HepG2 (cell line): ENCODE results near the gene RABEP2. TPM values are rescaled to one million over a fixed set of nuclear protein-coding genes. Genes with fewer than 3 reads are reported as not detected.

Experiments used
- ARHGAP35 ChIP-seq: sonication (generic); formaldehyde crosslinking; IDR thresholded peaks from 2 replicates; pipeline ENCODE4 v1.9.0; 2022; ENCODE audit warnings: mild to moderate bottlenecking, inconsistent platforms, moderate library complexity, missing genetic modification reagents, borderline replicate concordance
- ATF5 ChIP-seq: sonication (generic); formaldehyde crosslinking; IDR thresholded peaks from 2 replicates; pipeline ENCODE4 v1.4.0; 2020; ENCODE audit warnings: mild to moderate bottlenecking, low read depth, missing genetic modification reagents
- ATF6 ChIP-seq: sonication (generic); formaldehyde crosslinking; conservative IDR thresholded peaks from 2 replicates; pipeline ENCODE4 v1.4.0; 2020; ENCODE audit warnings: missing genetic modification reagents
- GFI1 ChIP-seq: sonication (generic); formaldehyde crosslinking; IDR thresholded peaks from 2 replicates; pipeline ENCODE4 v1.5.0; 2020; ENCODE audit warnings: missing genetic modification reagents, mild to moderate bottlenecking, borderline replicate concordance
- HNRNPH1 ChIP-seq: fragments of 200-400 bp; formaldehyde crosslinking; optimal IDR thresholded peaks from 2 replicates; pipeline ENCODE3; 2017; ENCODE audit warnings: mild to moderate bottlenecking, low read depth, low read length
- KLF9 ChIP-seq: IDR thresholded peaks from 2 replicates; pipeline ENCODE4 v1.6.1; 2016; ENCODE audit warnings: low read depth
- RAD21 ChIP-seq: fragments of 450-650 bp; formaldehyde crosslinking; IDR thresholded peaks from 2 replicates; pipeline ENCODE4 v1.5.0; 2020; ENCODE audit warnings: mild to moderate bottlenecking
- SRF ChIP-seq: IDR thresholded peaks from 2 replicates; pipeline ENCODE4 v1.6.1; 2011; ENCODE audit warnings: mild to moderate bottlenecking, low read depth, low read length, moderate library complexity
- ZKSCAN1 ChIP-seq: fragments of 150-350 bp; IDR thresholded peaks from 2 replicates; pipeline ENCODE4 v1.6.1; 2014; ENCODE audit warnings: low read length
- ZMYM4 ChIP-seq: sonication (generic); formaldehyde crosslinking; IDR thresholded peaks from 2 replicates; pipeline ENCODE4 v1.8.1; 2023; ENCODE audit warnings: mild to moderate bottlenecking, missing genetic modification reagents
- ZNF10 ChIP-seq: sonication (generic); formaldehyde crosslinking; IDR thresholded peaks from 2 replicates; pipeline ENCODE4 v1.4.0; 2020; ENCODE audit warnings: mild to moderate bottlenecking, low read depth, missing genetic modification reagents, borderline replicate concordance
- ZNF256 ChIP-seq: sonication (generic); formaldehyde crosslinking; conservative IDR thresholded peaks from 2 replicates; pipeline ENCODE4 v1.4.0; 2020; ENCODE audit warnings: missing genetic modification reagents
- ZNF687 ChIP-seq: sonication (generic); formaldehyde crosslinking; IDR thresholded peaks from 2 replicates; pipeline ENCODE4 v1.5.1; 2020; ENCODE audit warnings: mild to moderate bottlenecking, missing genetic modification reagents, moderate library complexity
- ZNF766 ChIP-seq: sonication (generic); formaldehyde crosslinking; IDR thresholded peaks from 2 replicates; pipeline ENCODE4 v1.5.0; 2020; ENCODE audit warnings: missing genetic modification reagents, borderline replicate concordance
- ZSCAN31 ChIP-seq: sonication (generic); formaldehyde crosslinking; IDR thresholded peaks from 2 replicates; pipeline ENCODE4 v1.5.0; 2020; ENCODE audit warnings: low read depth, mild to moderate bottlenecking, missing genetic modification reagents
- polyA plus RNA-seq, 8 experiments: library from polyadenylated mRNA; depleted of rRNA in 3 of 8; stranded (reverse) in 7 of 8; unstranded in 1 of 8; fragments of >200 nt; fragmentation: Illumina TruSeq in 4 of 8; extraction: Trizol in 4 of 8; gene quantifications; 2 replicates each; pipeline versions ENCODE4 v1.2.1 to v1.2.3, GENCODE V29; 2011 to 2016; ENCODE audit warnings: low read depth in 4 of 8, missing spikeins in 1 of 8, mixed read lengths in 1 of 8; ENCODE audit not compliant: insufficient read depth in 1 of 8
- total RNA-seq, 5 experiments: library from RNA; depleted of rRNA; stranded (reverse); fragments of >200 nt; fragmentation: Illumina TruSeq; extraction: Trizol; gene quantifications; 2 replicates each; pipeline ENCODE4 v1.2.3, GENCODE V29; 2016; ENCODE audit warnings: low read depth in 1 of 5
- TF ChIP-seq, protein P1 (sequence below): sonication (generic); formaldehyde crosslinking; conservative IDR thresholded peaks from 2 replicates; pipeline ENCODE4 v1.4.0; 2020; ENCODE audit warnings: missing genetic modification reagents
- TF ChIP-seq, protein P2 (sequence below): sonication (generic); formaldehyde crosslinking; IDR thresholded peaks from 2 replicates; pipeline ENCODE4 v1.5.0; 2020; ENCODE audit warnings: missing genetic modification reagents

The RABEP2 gene
- total and polyA plus RNA-seq, 2 of the 13 experiments (the other 11 are each of a cell fraction or from before 2014, with no cell fraction given) = 10.8 to 18.4 TPM

GRCh38 chr16:28935924-28936783, 11.1 kb upstream of the RABEP2 start (continued):
- TF ChIP-seq ZSCAN31 (CRISPR knock-in tag) = no peak
- TF ChIP-seq, protein P1, sequence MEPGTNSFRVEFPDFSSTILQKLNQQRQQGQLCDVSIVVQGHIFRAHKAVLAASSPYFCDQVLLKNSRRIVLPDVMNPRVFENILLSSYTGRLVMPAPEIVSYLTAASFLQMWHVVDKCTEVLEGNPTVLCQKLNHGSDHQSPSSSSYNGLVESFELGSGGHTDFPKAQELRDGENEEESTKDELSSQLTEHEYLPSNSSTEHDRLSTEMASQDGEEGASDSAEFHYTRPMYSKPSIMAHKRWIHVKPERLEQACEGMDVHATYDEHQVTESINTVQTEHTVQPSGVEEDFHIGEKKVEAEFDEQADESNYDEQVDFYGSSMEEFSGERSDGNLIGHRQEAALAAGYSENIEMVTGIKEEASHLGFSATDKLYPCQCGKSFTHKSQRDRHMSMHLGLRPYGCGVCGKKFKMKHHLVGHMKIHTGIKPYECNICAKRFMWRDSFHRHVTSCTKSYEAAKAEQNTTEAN (CRISPR knock-in tag) = no peak; the same call in 1 of the 2 replicates
- no peak for TF ChIP-seq ZKSCAN1
- no peak for TF ChIP-seq ZNF766 (CRISPR knock-in tag)
- peak; percentile 52; the same call in 1 of the 2 replicates for TF ChIP-seq GFI1 (CRISPR knock-in tag)
- TF ChIP-seq KLF9 = no peak
- TF ChIP-seq ZMYM4 (CRISPR knock-in tag) = peak; percentile 50; the same call in 1 of the 2 replicates
- no peak for TF ChIP-seq HNRNPH1
- TF ChIP-seq, protein P2, sequence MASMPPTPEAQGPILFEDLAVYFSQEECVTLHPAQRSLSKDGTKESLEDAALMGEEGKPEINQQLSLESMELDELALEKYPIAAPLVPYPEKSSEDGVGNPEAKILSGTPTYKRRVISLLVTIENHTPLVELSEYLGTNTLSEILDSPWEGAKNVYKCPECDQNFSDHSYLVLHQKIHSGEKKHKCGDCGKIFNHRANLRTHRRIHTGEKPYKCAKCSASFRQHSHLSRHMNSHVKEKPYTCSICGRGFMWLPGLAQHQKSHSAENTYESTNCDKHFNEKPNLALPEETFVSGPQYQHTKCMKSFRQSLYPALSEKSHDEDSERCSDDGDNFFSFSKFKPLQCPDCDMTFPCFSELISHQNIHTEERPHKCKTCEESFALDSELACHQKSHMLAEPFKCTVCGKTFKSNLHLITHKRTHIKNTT = no peak
- TF ChIP-seq ZNF10 (CRISPR knock-in tag) = no peak
- TF ChIP-seq ZNF256 = no peak; the same call in 1 of the 2 replicates
- TF ChIP-seq SRF = no peak
- TF ChIP-seq RAD21 (CRISPR knock-in tag) = no peak
- peak; percentile 80 for TF ChIP-seq ZNF687 (CRISPR knock-in tag)
- TF ChIP-seq ARHGAP35 (CRISPR knock-in tag) = no peak
- TF ChIP-seq ATF6 (CRISPR knock-in tag) = no peak
- TF ChIP-seq ATF5 (CRISPR knock-in tag) = no peak
